Kidney (tissue), 14 donors: ENCODE data around the gene PPP1R9B. TPM values are rescaled to one million over a fixed set of nuclear protein-coding genes. Genes with fewer than 3 reads are reported as not detected.

ENCODE experiments used
- DNase-seq, 5 donors: peaks; one replicate each; pipeline ENCODE4 v3.0.0-alpha.2; 2013 to 2020
- FAIRE-seq: peaks from 2 replicates; lab custom pipeline; 2012; peaks lifted over from hg19 to GRCh38; lab: Jason Lieb, UNC
- H3K27ac ChIP-seq, 2 donors: one replicate each; pipeline ENCODE4 v1.7.0; 2013; ENCODE audit warnings: low read depth in 2 of 2, low read length in 2 of 2, inconsistent platforms in 1 of 2
- H3K27me3 ChIP-seq: one replicate; pipeline ENCODE4 v1.7.1; 2013; ENCODE audit warnings: low read length, inconsistent platforms; ENCODE audit not compliant: control insufficient read depth, insufficient read depth
- H3K36me3 ChIP-seq, 3 donors: one replicate each; pipeline versions ENCODE4 v1.7.0 to v1.7.1; 2013; ENCODE audit warnings: low read length in 3 of 3, control low read depth in 1 of 3, inconsistent platforms in 1 of 3; ENCODE audit not compliant: insufficient read depth in 3 of 3, control insufficient read depth in 2 of 3
- H3K4me1 ChIP-seq, 3 donors: one replicate each; pipeline versions ENCODE4 v1.7.0 to v1.7.1; 2013; ENCODE audit warnings: low read length in 3 of 3, inconsistent platforms in 1 of 3, low read depth in 1 of 3; ENCODE audit not compliant: control insufficient read depth in 2 of 3, insufficient read depth in 2 of 3
- H3K4me3 ChIP-seq, 3 donors: one replicate each; pipeline versions ENCODE4 v1.7.0 to v1.8.1; 2013; ENCODE audit warnings: low read length in 3 of 3, control low read depth in 1 of 3, inconsistent platforms in 1 of 3
- H3K9ac ChIP-seq, 3 donors: one replicate each; pipeline versions ENCODE4 v1.7.0 to v1.7.1; 2013; ENCODE audit warnings: low read length in 3 of 3, control low read depth in 1 of 3, inconsistent platforms in 1 of 3
- H3K9me3 ChIP-seq, 3 donors: one replicate each; pipeline versions ENCODE4 v1.7.0 to v1.7.1; 2013; ENCODE audit warnings: low read length in 3 of 3, control low read depth in 1 of 3, inconsistent platforms in 1 of 3; ENCODE audit not compliant: control insufficient read depth in 2 of 3, insufficient read depth in 1 of 3
- CTCF ChIP-seq: IDR thresholded peaks from 3 replicates; pipeline ENCODE4 v1.5.1; 2012; ENCODE audit warnings: mild to moderate bottlenecking, moderate library complexity, borderline replicate concordance; ENCODE audit not compliant: insufficient read depth; ENCODE audit errors: extremely low read depth
- intact Hi-C: fragments of 100-400 bp; cut with DNase I; formaldehyde crosslinking; loops from one replicate; pipeline ENCODE4 v1.11.1; 2022
- polyA plus RNA-seq: library from polyadenylated mRNA; stranded (reverse); fragments of 350-450 nt; fragmentation: Illumina TruSeq; extraction: RNeasy Lipid Tissue Mini Kit (QIAGEN cat#74804); gene quantifications from one replicate; pipeline ENCODE4 v1.2.3, GENCODE V29; 2014; ENCODE audit warnings: low read depth, low replicate concordance; ENCODE audit not compliant: insufficient read depth
- total RNA-seq: library from RNA; stranded (reverse); fragmentation: NEBNext Ultra II Directional; extraction: Animal tissue kit (Norgen Biotek cat#: 25700); gene quantifications from one replicate; pipeline ENCODE4 v1.2.1, GENCODE V29; 2021
- donor health status: control.
- donor health status: control.
- donor health status: control.
- donor health status: control.
- donor health status: control.
- donor health status: DM: yes; HTN: yes; CAD: no.
- donor health status: Normal renal cell carcinoma (clear cell type).

The PPP1R9B gene
- total and polyA plus RNA-seq, 2 donors from 2014 or later, result 17.1 to 64.4 TPM

- Histone ChIP-seq H3K9me3 (no peaks in the 10 kb centered on the region), H3K9ac (no peak overlapping the region), H3K36me3 (no peaks in the 10 kb centered on the region), H3K4me3 (no peak overlapping the region), H3K27ac (no peak overlapping the region), H3K4me1 (peaks cover 0 to 9% (median 6%) of the 10 kb centered on the region in 3 donors), H3K27me3 (no peaks in the 10 kb centered on the region)
- FAIRE-seq, result no peak
- no peak for TF ChIP-seq CTCF
- DNase-seq, result peak in 1 of 5 donors; percentile 55
- intact Hi-C loops, result no loop called here
Measured at GRCh38 chr17:50165466-50165865, 15.0 kb upstream of the PPP1R9B start.

GRCh38 chr17:50165066-50165465 lies 14.6 kb upstream of the PPP1R9B start:
- Histone ChIP-seq H3K27me3 (no peaks in the 10 kb centered on the region), H3K36me3 (no peaks in the 10 kb centered on the region), H3K4me1 (peaks cover 0 to 9% (median 6%) of the 10 kb centered on the region in 3 donors), H3K9ac (no peak overlapping the region), H3K9me3 (no peaks in the 10 kb centered on the region), H3K27ac (no peak overlapping the region), H3K4me3 (no peak overlapping the region)
- FAIRE-seq (no peak), DNase-seq (no peak)
- intact Hi-C loops, result no loop called here
- no peak for TF ChIP-seq CTCF

GRCh38 chr17:50164697-50164988 lies 14.2 kb upstream of the PPP1R9B start:
- intact Hi-C loops, result no loop called here
- Histone ChIP-seq H3K27me3 (no peaks in the 10 kb centered on the region), H3K9me3 (no peaks in the 10 kb centered on the region), H3K4me3 (no peak overlapping the region), H3K4me1 (peaks cover 0 to 9% (median 6%) of the 10 kb centered on the region in 3 donors), H3K27ac (no peak overlapping the region), H3K9ac (no peak overlapping the region), H3K36me3 (no peaks in the 10 kb centered on the region)
- DNase-seq, result no peak
- no peak for FAIRE-seq
- TF ChIP-seq CTCF, result no peak
